Left lobe of liver (tissue), 2 donors: Measurements from ENCODE around the gene C4A. TPM values are rescaled to one million over a fixed set of nuclear protein-coding genes. Genes with fewer than 3 reads are reported as not detected.
"Not testable (repeated sequence)": the region's sequence is repeated elsewhere in the genome, so short reads cannot be mapped to it uniquely, and the experiment has no call there.

Experiments
- ATAC-seq: fragments of 200-7000 bp; cut with Tn5 transposase; one replicate; pipeline ENCODE4 v1.9.1; 2020; ENCODE audit warnings: mild to moderate bottlenecking, moderate library complexity
- DNase-seq: peaks from one replicate; pipeline ENCODE4 v3.0.0-alpha.2; 2020; ENCODE audit warnings: low spot score
- total RNA-seq: library from RNA; stranded (reverse); gene quantifications from one replicate; pipeline ENCODE4 v1.2.1, GENCODE V29; 2021
- donor health status: DM: no; HTN: no; CAD: no; lungs with moderate emphysema.
- donor health status: DM: no; HTN: yes; CAD: no.

Gene C4A
- total RNA-seq, 1 donor from 2014 or later = 2,044 TPM

DNA sequence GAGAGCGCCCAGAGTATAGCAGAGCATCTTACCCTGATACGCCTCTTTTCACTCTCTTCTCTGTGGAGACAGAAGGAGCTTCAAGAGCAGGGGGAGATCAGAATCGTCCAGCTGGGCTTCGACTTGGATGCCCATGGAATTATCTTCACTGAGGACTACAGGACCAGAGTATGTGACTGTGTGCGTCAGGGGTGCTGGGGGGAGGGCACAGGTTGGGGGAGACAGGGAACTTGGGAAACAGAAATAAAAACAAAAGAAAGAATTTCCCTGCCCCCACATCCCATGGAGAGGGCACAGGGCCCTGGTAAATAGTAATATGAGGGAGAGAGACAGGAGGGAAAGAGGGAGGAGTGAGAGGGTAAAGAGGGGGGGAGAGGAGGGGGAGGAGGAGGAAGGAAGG is 3.0 kb upstream of the C4A start:
- peak; percentile 4 for ATAC-seq
- DNase-seq = no peak

- DNase-seq (peak; percentile 86), ATAC-seq (peak; percentile 63)
These were observed 2.5 kb upstream of the C4A start for GRCh38 chr6:31979238-31979898.

GRCh38 chr6:31980195-31980876 is 1.5 kb upstream of the C4A start:
- not testable (repeated sequence) for ATAC-seq, DNase-seq

DNA sequence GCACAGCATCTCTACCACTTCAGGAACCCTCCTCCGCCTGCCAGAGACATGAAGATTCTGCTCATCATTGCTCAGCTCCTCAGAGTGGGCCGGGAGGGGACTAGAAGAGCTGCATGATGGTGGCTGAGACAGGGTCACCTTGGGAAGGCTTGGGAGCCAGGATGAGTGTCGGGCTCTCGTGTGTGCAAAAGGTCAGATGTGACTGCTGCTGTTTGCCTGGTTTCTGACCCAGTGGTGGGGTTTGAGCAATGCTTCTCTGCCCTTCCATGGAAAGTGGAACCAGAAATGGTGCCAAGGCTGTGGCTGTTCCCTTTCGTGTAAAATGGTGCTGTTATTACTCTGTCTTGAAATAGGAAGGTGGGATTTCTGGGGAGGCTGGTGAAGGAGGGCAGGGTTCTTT is 859 bp upstream of the C4A start:
- ATAC-seq = peak; percentile 54

GRCh38 chr6:31989363-31989762 is 7.5 kb downstream of the C4A start:
- not testable (repeated sequence) for ATAC-seq

More for the DNA sequence above, 859 bp upstream of the C4A start:
- not testable (repeated sequence) for DNase-seq

DNA sequence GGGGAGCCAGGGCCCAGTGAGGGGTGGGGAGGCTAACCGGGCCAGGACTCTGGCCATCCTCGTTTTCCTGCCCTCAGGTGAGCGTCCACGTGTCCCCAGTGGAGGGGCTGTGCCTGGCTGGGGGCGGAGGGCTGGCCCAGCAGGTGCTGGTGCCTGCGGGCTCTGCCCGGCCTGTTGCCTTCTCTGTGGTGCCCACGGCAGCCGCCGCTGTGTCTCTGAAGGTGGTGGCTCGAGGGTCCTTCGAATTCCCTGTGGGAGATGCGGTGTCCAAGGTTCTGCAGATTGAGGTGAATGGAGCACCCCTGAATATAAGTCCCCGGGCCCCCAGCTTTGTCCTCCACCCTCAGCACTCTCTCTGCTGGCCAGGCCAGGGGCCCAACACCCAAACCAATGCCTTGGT is 12.6 kb downstream of the C4A start:
- DNase-seq, ATAC-seq: not testable (repeated sequence)

More at GRCh38 chr6:31989363-31989762, 7.5 kb downstream of the C4A start:
- DNase-seq = not testable (repeated sequence)

DNA sequence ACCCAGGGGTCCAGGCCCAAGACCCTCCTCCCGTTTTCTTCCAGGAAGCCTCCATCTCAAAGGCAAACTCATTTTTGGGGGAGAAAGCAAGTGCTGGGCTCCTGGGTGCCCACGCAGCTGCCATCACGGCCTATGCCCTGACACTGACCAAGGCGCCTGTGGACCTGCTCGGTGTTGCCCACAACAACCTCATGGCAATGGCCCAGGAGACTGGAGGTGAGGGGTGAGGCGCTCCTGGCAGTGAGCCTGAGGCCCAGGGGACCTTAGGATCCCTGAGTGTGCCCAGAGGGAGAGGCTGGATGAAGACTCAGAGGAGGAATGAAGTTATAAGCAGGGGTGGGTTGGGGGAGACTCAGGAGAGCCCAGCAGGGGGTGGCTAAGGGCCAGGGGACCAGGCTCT is 14.5 kb downstream of the C4A start:
- DNase-seq, ATAC-seq: not testable (repeated sequence)

DNA sequence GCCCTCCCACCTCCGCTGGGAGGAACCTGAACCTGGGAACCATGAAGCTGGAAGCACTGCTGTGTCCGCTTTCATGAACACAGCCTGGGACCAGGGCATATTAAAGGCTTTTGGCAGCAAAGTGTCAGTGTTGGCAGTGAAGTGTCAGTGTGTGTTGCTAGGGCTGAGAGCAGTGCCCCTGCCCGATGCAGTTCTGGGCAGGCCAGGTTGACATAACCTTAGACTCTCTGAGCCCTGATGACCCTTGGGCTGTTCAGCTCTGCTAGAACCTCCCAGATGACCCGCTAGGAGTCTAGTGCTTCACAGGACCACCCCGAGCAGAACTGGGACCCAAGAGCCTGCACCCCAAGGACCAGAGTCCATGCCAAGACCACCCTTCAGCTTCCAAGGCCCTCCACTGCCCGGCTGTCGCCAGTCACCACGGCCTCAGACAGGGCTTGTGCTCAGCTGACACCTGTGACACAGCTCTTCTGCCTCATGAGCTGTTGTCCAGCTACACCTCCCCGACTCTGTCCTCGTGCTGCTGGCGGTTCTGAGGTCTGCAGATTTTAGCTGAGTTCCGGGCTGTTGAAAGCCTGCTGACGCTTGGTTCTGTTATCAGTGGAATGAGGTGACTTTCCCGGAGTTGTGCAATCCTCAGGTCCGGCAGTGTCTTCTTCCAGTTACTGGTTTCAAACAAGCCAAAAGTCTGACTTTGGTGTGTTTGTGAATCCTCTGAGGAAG is 20.9 kb downstream of the C4A start:
- peak; percentile 64 for ATAC-seq
- DNase-seq = not testable (repeated sequence)

DNA sequence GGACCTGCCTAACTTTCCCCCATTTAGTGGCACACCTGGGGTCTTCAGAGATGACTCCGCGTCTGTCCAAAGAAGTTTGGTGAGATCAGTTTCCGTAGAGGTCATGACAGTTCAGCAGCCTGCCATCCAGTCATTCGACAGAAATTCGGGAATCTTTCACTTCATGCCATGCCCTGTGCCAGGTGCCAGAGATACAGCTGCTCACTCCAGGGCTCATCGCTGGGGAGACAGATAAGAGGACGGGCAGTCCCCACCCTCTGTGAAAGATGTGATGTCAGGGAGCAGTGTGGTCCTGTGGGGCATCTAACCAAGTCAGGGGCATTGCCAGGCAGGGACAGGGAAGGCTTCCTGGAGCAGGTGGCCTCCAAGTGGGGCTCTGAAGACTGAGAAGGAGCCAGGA is 21.4 kb downstream of the C4A start:
- not testable (repeated sequence) for DNase-seq, ATAC-seq

GRCh38 chr6:32004393-32004792 is 22.5 kb downstream of the C4A start:
- DNase-seq = peak; percentile 45
- ATAC-seq = peak; percentile 4

DNA sequence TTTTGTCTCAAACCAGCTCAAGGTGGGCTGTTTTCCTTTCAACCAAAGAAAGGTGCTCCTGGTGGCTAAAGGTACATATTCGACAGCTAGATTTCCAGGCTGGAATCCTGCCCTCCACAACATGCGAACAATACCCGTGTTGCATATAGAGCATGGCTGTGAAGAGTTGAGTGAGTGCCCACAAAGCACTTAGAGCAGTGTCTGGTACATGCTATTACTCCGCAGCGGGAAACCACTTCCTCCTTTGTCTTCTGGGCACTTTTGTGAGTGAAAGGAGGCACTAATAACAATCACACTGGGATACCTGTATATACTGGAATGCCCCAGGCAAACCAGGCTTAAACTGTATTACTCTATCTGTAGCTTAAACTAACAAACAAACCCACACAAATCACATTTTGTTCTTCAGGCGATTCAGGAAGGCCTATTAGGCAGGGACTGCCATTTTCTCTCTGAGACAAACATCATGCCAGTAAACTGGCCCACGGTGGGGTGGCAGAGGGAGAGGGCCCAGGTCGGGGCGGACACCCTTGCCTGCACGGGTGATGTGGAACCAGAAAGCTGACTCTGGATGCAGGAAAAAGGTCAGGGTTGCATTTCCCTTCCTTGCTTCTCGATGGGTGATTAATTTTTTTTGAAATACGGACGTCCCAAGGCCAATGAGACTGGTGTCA is 23.1 kb downstream of the C4A start:
- not testable (repeated sequence) for ATAC-seq, DNase-seq

- ATAC-seq = peak; percentile 24
- DNase-seq = peak; percentile 50
These were observed 23.7 kb downstream of the C4A start for GRCh38 chr6:32005538-32005880.

DNA sequence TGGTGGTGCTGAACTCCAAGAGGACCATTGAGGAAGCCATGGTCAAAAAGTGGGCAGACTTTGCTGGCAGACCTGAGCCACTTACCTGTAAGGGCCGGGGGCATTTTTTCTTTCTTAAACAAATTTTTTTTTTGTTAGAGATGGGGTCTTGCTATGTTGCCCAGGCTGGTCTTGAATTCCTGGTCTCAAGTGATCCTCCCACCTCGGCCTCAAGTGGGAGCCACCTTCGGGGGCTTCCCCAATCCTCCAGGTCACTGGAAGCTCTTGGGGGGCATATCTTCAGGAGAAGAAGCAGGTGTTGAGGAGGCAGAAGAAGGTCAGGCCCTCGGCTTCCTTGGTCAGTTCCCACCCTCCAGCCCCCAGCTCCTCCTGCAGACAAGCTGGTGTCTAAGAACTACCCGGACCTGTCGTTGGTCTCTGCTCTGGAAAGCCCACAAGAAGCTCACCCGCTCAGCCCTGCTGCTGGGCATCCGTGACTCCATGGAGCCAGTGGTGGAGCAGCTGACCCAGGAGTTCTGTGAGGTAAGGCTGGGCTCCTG is 24.2 kb downstream of the C4A start:
- ATAC-seq, DNase-seq: not testable (repeated sequence)

DNA sequence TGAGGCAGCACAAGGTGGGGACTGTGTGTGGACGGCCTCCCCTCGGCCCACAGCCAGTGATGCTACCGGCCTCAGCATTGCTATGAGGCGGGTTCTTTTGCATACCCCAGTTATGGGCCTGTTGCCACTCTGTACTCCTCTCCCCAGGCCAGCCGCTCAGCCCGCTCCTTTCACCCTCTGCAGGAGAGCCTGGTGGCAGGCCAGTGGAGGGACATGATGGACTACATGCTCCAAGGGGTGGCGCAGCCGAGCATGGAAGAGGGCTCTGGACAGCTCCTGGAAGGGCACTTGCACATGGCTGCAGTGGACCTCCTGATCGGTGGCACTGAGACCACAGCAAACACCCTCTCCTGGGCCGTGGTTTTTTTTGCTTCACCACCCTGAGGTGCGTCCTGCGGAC is 25.2 kb downstream of the C4A start:
- DNase-seq, ATAC-seq: not testable (repeated sequence)

DNA sequence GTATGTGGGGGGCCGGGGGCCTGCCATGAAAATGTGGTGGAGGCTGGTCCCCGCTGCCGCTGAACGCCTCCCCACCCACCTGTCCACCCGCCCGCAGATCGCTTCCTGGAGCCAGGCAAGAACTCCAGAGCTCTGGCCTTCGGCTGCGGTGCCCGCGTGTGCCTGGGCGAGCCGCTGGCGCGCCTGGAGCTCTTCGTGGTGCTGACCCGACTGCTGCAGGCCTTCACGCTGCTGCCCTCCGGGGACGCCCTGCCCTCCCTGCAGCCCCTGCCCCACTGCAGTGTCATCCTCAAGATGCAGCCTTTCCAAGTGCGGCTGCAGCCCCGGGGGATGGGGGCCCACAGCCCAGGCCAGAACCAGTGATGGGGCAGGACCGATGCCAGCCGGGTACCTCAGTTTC is 26.2 kb downstream of the C4A start:
- DNase-seq, ATAC-seq: not testable (repeated sequence)

- not testable (repeated sequence) for ATAC-seq, DNase-seq
These were observed 26.8 kb downstream of the C4A start for GRCh38 chr6:32008616-32009015.

GRCh38 chr6:32009537-32009936 is 27.7 kb downstream of the C4A start:
- ATAC-seq, DNase-seq: not testable (repeated sequence)

GRCh38 chr6:32010856-32011530 is 29.1 kb downstream of the C4A start:
- not testable (repeated sequence) for DNase-seq

GRCh38 chr6:32012941-32013617 is 31.2 kb downstream of the C4A start:
- not testable (repeated sequence) for ATAC-seq, DNase-seq

More at GRCh38 chr6:32010856-32011530, 29.1 kb downstream of the C4A start:
- ATAC-seq = not testable (repeated sequence)
